B cell (primary cell): ENCODE data around the gene OR10H4. TPM values are rescaled to one million over a fixed set of nuclear protein-coding genes. Genes with fewer than 3 reads are reported as not detected.

Experiments used
- ATAC-seq: fragments of 200-7000 bp; cut with Tn5 transposase; one replicate; pipeline ENCODE4 v1.10.0; 2021; ENCODE audit warnings: low read depth, mild to moderate bottlenecking, moderate number of reproducible peaks, moderate library complexity
- CTCF ChIA-PET: fragments of 350-600 bp; sonication (Branson Sonifier 250); formaldehyde crosslinking; loops from one replicate; lab custom pipeline; 2021; ENCODE audit warnings: antibody characterized with exemption, inconsistent platforms; lab: Charles Lee
- POLR2A ChIA-PET: fragments of 350-600 bp; sonication (Branson Sonifier 250); formaldehyde crosslinking; loops from one replicate; lab custom pipeline; 2021; ENCODE audit warnings: antibody characterized with exemption; lab: Charles Lee
- DNase-seq: peaks from one replicate; pipeline ENCODE4 v3.0.0; 2013
- H2AFZ ChIP-seq: 2 replicates; pipeline ENCODE4 v1.6.1; 2012; ENCODE audit warnings: mild to moderate bottlenecking, low read depth, low read length; ENCODE audit not compliant: insufficient read depth, poor library complexity, severe bottlenecking
- H3K27ac ChIP-seq, 2 donors: 1 replicate in 1 of 2; 2 replicates in 1 of 2; pipeline ENCODE4 v1.5.1; 2012 to 2013; ENCODE audit warnings: low read length in 2 of 2, mild to moderate bottlenecking in 2 of 2, moderate library complexity in 1 of 2
- H3K27me3 ChIP-seq, 4 experiments: fragments of 200-600 bp in 1 of 4; sonication (generic) in 1 of 4; replicated peaks in 1 of 4; 1 replicate in 2 of 4; 2 replicates in 2 of 4; pipeline versions ENCODE4 v1.6.1 to v1.7.0; 2013 to 2016; ENCODE audit warnings: low read length in 3 of 4, mild to moderate bottlenecking in 2 of 4, mixed read lengths in 1 of 4, moderate library complexity in 1 of 4; ENCODE audit not compliant: insufficient read depth in 4 of 4, control insufficient read depth in 3 of 4; ENCODE audit errors: control extremely low read depth in 1 of 4
- H3K36me3 ChIP-seq, 2 experiments: replicated peaks in 1 of 2; 1 replicate in 1 of 2; 2 replicates in 1 of 2; pipeline versions ENCODE4 v1.6.1 to v1.7.1; 2013; ENCODE audit warnings: low read length in 1 of 2; ENCODE audit not compliant: insufficient read depth in 2 of 2, control insufficient read depth in 1 of 2; ENCODE audit errors: control extremely low read depth in 1 of 2, extremely low read depth in 1 of 2
- H3K4me1 ChIP-seq, 2 donors: fragments of 200-600 bp in 1 of 2; sonication (generic) in 1 of 2; 1 replicate in 1 of 2; 2 replicates in 1 of 2; pipeline versions ENCODE4 v1.5.1 to v1.6.1; 2013 to 2017; ENCODE audit warnings: low read length in 2 of 2; ENCODE audit not compliant: control insufficient read depth in 2 of 2, insufficient read depth in 2 of 2
- H3K4me2 ChIP-seq: replicated peaks from 2 replicates; pipeline ENCODE3; 2012; ENCODE audit warnings: mild to moderate bottlenecking, low read depth, low read length; ENCODE audit not compliant: poor library complexity, severe bottlenecking
- H3K4me3 ChIP-seq, 5 experiments: fragments of 200-600 bp in 1 of 5; sonication (generic) in 1 of 5; 1 replicate in 3 of 5; 2 replicates in 2 of 5; pipeline versions ENCODE4 v1.5.1 to v1.7.0; 2011 to 2016; ENCODE audit warnings: low read length in 4 of 5, mild to moderate bottlenecking in 4 of 5, low read depth in 2 of 5, control low read depth in 1 of 5, moderate library complexity in 1 of 5; ENCODE audit not compliant: insufficient read depth in 1 of 5; ENCODE audit errors: control extremely low read depth in 1 of 5, extremely low read depth in 1 of 5
- H3K79me2 ChIP-seq: fragments of 200-600 bp; sonication (generic); one replicate; pipeline ENCODE4 v1.6.0; 2016; ENCODE audit warnings: low read length; ENCODE audit not compliant: control insufficient read depth, insufficient read depth
- H3K9ac ChIP-seq: fragments of 200-600 bp; sonication (generic); 2 replicates; pipeline ENCODE4 v1.6.1; 2017; ENCODE audit warnings: mild to moderate bottlenecking, low read length, moderate library complexity
- H3K9me3 ChIP-seq, 3 donors: one replicate each; pipeline versions ENCODE4 v1.6.1 to v1.7.1; 2013; ENCODE audit warnings: low read length in 2 of 3; ENCODE audit not compliant: control insufficient read depth in 2 of 3, insufficient read depth in 1 of 3; ENCODE audit errors: control extremely low read depth in 1 of 3
- H4K20me1 ChIP-seq: 2 replicates; pipeline ENCODE4 v1.6.0; 2012; ENCODE audit warnings: mild to moderate bottlenecking, low read length; ENCODE audit not compliant: insufficient read depth, control insufficient read depth, poor library complexity, severe bottlenecking
- H3K27ac Mint-ChIP-seq: one replicate; pipeline ENCODE4 v1.8.0; 2021; ENCODE audit warnings: mixed read lengths
- H3K27me3 Mint-ChIP-seq: one replicate; pipeline ENCODE4 v1.8.0; 2021; ENCODE audit warnings: mixed read lengths
- H3K4me1 Mint-ChIP-seq: one replicate; pipeline ENCODE4 v1.8.0; 2021; ENCODE audit warnings: mixed read lengths
- H3K4me3 Mint-ChIP-seq: one replicate; pipeline ENCODE4 v1.8.0; 2021; ENCODE audit warnings: mixed read lengths
- H3K9me3 Mint-ChIP-seq: one replicate; pipeline ENCODE4 v1.8.0; 2022; ENCODE audit warnings: mixed read lengths; ENCODE audit not compliant: insufficient read depth
- EZH2 ChIP-seq: IDR thresholded peaks from 2 replicates; pipeline ENCODE4 v1.6.1; 2012; ENCODE audit warnings: borderline replicate concordance, low read depth, mild to moderate bottlenecking, moderate library complexity, low read length; ENCODE audit not compliant: insufficient read depth, poor library complexity, severe bottlenecking
- WGBS: methylation state at CpG from one replicate; pipeline ENCODE4 v1.1.5; 2013; ENCODE audit warnings: missing lambda C conversion rate; ENCODE audit not compliant: insufficient coverage; 5-methylcytosine and 5-hydroxymethylcytosine counted together
- intact Hi-C: fragments of 100-400 bp; cut with micrococcal nuclease; formaldehyde crosslinking; loops from one replicate; pipeline ENCODE4 v1.10.0; 2022
- polyA plus RNA-seq: library from polyadenylated mRNA; depleted of rRNA; stranded (reverse); fragments of >200 nt; gene quantifications from 2 replicates; pipeline ENCODE4 v1.2.3, GENCODE V29; 2012
- total RNA-seq, 2 donors: library from RNA; stranded (reverse); fragments of 120-200 nt in 1 of 2; gene quantifications; 1 replicate in 1 of 2; 2 replicates in 1 of 2; pipeline versions ENCODE4 v1.2.3 to v1.2.4, GENCODE V29; 2013 to 2022
- TF ChIP-seq, protein P1 (sequence below): fragments of 200-600 bp; IDR thresholded peaks from one replicate; pipeline ENCODE4 v1.8.0; 2022; ENCODE audit warnings: antibody characterized with exemption, mild to moderate bottlenecking

OR10H4 gene
- total and polyA plus RNA-seq, 2 donors (not counting 1 experiment from before 2014, with no cell fraction given) = not detected

DNA sequence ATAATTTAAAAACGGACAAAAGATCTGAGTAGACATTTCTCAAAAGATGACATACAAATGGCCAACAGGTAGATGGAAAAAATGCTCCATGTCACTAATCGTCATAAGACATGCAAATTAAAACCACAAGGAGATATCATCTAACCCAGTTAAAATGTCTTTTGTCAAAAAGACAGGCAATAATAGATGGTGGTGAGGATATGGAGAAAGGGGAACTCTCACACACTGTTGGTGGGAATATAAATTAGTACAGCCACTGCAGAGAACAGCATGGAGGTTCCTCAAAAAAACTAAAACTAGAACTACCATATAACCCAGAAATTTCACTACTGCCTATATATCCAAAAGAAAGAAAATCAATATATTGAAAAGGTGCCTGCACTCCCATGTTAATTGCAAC, 37.9 kb downstream of the OR10H4 start:
- no peak for ATAC-seq
- CTCF ChIA-PET = no interaction called here
- no peaks in the 10 kb centered on the region for H3K36me3 ChIP-seq
- no peak for DNase-seq
- no peak overlapping the region for H2AFZ ChIP-seq
- TF ChIP-seq EZH2 = no peak
- peaks cover 0 to 23% (median 12%) of the 10 kb centered on the region in 4 experiments for H3K27me3 ChIP-seq
- peaks cover 5% of the 10 kb centered on the region for H3K4me1 Mint-ChIP-seq
- H3K9me3 Mint-ChIP-seq = peaks cover 12% of the 10 kb centered on the region
- no peak overlapping the region for H3K4me3 Mint-ChIP-seq
- no peak overlapping the region for H3K27ac Mint-ChIP-seq
- intact Hi-C loops = no loop called here
- H4K20me1 ChIP-seq = no peaks in the 10 kb centered on the region
- no peak overlapping the region for H3K4me3 ChIP-seq
- no peak overlapping the region for H3K27ac ChIP-seq
- POLR2A ChIA-PET = no interaction called here
- no CpG with 5 or more reads among the region's 2 CpGs for WGBS
- no peaks in the 10 kb centered on the region for H3K79me2 ChIP-seq
- H3K4me1 ChIP-seq = no peaks in the 10 kb centered on the region
- H3K9me3 ChIP-seq = peaks cover 3 to 11% (median 8%) of the 10 kb centered on the region in 3 donors
- no peak overlapping the region for H3K4me2 ChIP-seq
- H3K27me3 Mint-ChIP-seq = peaks cover 28% of the 10 kb centered on the region
- H3K9ac ChIP-seq = no peak overlapping the region

DNA sequence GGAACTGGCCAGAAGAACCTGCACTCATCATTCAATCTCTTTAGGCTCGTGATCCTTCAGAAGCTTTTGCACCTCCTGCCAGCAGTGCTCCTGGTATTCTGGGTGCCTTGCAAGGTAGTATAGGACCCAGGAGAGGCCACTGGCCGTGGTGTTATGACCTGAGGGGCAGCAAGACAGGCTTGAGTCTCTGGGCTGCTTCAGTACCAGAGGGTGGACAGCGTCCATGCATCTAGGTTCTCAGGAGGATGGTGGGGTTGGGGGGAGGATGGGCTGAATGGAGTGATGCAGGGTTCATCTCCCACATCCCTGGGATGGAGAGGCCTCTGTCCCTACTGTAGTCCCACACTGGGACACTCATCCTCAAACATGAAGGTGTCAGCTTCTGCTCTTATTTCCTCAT, 41.1 kb downstream of the OR10H4 start:
- no peaks in the 10 kb centered on the region for H3K36me3 ChIP-seq
- Mint-ChIP-seq H3K9me3 (peaks cover 9% of the 10 kb centered on the region), H3K4me3 (no peak overlapping the region), H3K4me1 (peaks cover 5% of the 10 kb centered on the region), H3K27ac (no peak overlapping the region), H3K27me3 (peaks cover 40% of the 10 kb centered on the region)
- H3K4me2 ChIP-seq = no peak overlapping the region
- peaks cover 0 to 29% (median 16%) of the 10 kb centered on the region in 4 experiments for H3K27me3 ChIP-seq
- H3K4me3 ChIP-seq = no peak overlapping the region
- no peak overlapping the region for H2AFZ ChIP-seq
- DNase-seq (no peak), ATAC-seq (no peak)
- TF ChIP-seq, protein P1, sequence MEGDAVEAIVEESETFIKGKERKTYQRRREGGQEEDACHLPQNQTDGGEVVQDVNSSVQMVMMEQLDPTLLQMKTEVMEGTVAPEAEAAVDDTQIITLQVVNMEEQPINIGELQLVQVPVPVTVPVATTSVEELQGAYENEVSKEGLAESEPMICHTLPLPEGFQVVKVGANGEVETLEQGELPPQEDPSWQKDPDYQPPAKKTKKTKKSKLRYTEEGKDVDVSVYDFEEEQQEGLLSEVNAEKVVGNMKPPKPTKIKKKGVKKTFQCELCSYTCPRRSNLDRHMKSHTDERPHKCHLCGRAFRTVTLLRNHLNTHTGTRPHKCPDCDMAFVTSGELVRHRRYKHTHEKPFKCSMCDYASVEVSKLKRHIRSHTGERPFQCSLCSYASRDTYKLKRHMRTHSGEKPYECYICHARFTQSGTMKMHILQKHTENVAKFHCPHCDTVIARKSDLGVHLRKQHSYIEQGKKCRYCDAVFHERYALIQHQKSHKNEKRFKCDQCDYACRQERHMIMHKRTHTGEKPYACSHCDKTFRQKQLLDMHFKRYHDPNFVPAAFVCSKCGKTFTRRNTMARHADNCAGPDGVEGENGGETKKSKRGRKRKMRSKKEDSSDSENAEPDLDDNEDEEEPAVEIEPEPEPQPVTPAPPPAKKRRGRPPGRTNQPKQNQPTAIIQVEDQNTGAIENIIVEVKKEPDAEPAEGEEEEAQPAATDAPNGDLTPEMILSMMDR = no peak
- no peak for TF ChIP-seq EZH2
- intact Hi-C loops = no loop called here
- peaks cover 0 to 8% (median 0%) of the 10 kb centered on the region in 3 donors for H3K9me3 ChIP-seq
- H4K20me1 ChIP-seq = no peaks in the 10 kb centered on the region
- no peaks in the 10 kb centered on the region for H3K4me1 ChIP-seq
- ChIA-PET CTCF (no interaction called here), POLR2A (no interaction called here)
- no peak overlapping the region for H3K27ac ChIP-seq
- H3K9ac ChIP-seq = no peak overlapping the region
- WGBS = 37% methylated on average over 3 of the region's 3 CpGs
- no peaks in the 10 kb centered on the region for H3K79me2 ChIP-seq
